GM12878 (cell line): ENCODE data around the gene ADAMTS17. TPM values are rescaled to one million over a fixed set of nuclear protein-coding genes. Genes with fewer than 3 reads are reported as not detected.

Source experiments
- FOS ChIP-seq: IDR thresholded peaks from 3 replicates; pipeline ENCODE4 v1.6.1; 2011; ENCODE audit warnings: borderline replicate concordance; ENCODE audit not compliant: insufficient read length; ENCODE audit errors: extremely low read depth
- RB1 ChIP-seq: fragments of 450-650 bp; formaldehyde crosslinking; IDR thresholded peaks from 2 replicates; pipeline ENCODE4 v1.6.1; 2017; ENCODE audit warnings: mild to moderate bottlenecking, borderline replicate concordance
- SREBF2 ChIP-seq: IDR thresholded peaks from 2 replicates; pipeline ENCODE4 v1.6.1; 2012; ENCODE audit warnings: mild to moderate bottlenecking, low read length
- TARDBP ChIP-seq: IDR thresholded peaks from 2 replicates; pipeline ENCODE4 v1.6.1; 2016; ENCODE audit warnings: borderline replicate concordance
- TCF7 ChIP-seq: IDR thresholded peaks from 2 replicates; pipeline ENCODE4 v1.6.1; 2014; ENCODE audit warnings: antibody characterized with exemption, borderline replicate concordance
- YBX1 ChIP-seq: fragments of 450-650 bp; IDR thresholded peaks from 2 replicates; pipeline ENCODE4 v1.6.1; 2016; ENCODE audit warnings: antibody characterized with exemption
- polyA plus RNA-seq, 11 experiments: library from polyadenylated mRNA; depleted of rRNA in 4 of 11; unstranded in 6 of 11; stranded (reverse) in 5 of 11; fragments of >200 nt; fragmentation: Nextera tagmentation in 4 of 11; fragmentation: Illumina TruSeq in 1 of 11; extraction: Ambion mirVana in 4 of 11; extraction: Trizol in 1 of 11; gene quantifications; 1 replicate in 1 of 11; 2 replicates in 10 of 11; pipeline versions ENCODE4 v1.2.1 to v1.2.3, GENCODE V29; 2011 to 2016; ENCODE audit warnings: inconsistent platforms in 2 of 11, missing spikeins in 2 of 11, low read depth in 1 of 11
- total RNA-seq, 4 experiments: library from RNA; depleted of rRNA in 3 of 4; stranded (reverse); fragments of >200 nt in 3 of 4; fragmentation: Illumina TruSeq in 1 of 4; extraction: Trizol in 1 of 4; gene quantifications; 2 replicates each; pipeline versions ENCODE4 v1.2.1 to v1.2.3, GENCODE V29; 2013 to 2021
- TF ChIP-seq, protein P1 (sequence below): fragments of 450-650 bp; formaldehyde crosslinking; IDR thresholded peaks from 2 replicates; pipeline ENCODE4 v1.5.0; 2022; ENCODE audit warnings: mild to moderate bottlenecking, missing genetic modification characterization
- TF ChIP-seq, protein P2 (sequence below): IDR thresholded peaks from 2 replicates; pipeline ENCODE4 v1.6.1; 2012; ENCODE audit warnings: low read depth, low read length, improper control_type of control experiment
- TF ChIP-seq, protein P3 (sequence below): fragments of 450-650 bp; IDR thresholded peaks from 2 replicates; pipeline ENCODE4 v1.6.1; 2016; ENCODE audit warnings: mild to moderate bottlenecking

The ADAMTS17 gene
- total and polyA plus RNA-seq, 10 of the 15 experiments (the other 5 are each of a cell fraction or from before 2014, with no cell fraction given): 0.04 to 0.50 (median 0.10) TPM; not detected in 4

DNA sequence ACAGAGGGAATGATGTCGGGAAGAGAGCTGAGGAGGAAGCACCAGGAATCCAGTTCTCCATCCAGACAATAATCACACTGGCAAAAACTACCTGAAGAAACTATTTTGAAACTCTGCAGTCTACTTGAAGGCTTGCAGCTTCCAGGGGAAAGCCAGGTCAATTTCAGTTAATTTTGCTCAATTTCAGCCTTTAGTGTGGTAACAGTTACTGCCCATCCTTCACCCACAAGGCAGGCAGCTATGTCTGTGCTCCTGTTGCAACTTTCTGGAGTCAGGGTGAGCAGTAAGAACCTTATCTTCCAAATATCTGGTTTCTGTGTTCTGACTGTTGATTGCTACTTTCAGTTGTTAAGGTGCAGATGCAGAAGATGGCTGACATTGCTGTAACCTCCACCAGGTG is 221.7 kb downstream of the ADAMTS17 start (continued):
- no peak for TF ChIP-seq RB1
- no peak for TF ChIP-seq TARDBP
- no peak for TF ChIP-seq SREBF2
- no peak for TF ChIP-seq YBX1
- TF ChIP-seq FOS: no peak
- TF ChIP-seq, protein P1, sequence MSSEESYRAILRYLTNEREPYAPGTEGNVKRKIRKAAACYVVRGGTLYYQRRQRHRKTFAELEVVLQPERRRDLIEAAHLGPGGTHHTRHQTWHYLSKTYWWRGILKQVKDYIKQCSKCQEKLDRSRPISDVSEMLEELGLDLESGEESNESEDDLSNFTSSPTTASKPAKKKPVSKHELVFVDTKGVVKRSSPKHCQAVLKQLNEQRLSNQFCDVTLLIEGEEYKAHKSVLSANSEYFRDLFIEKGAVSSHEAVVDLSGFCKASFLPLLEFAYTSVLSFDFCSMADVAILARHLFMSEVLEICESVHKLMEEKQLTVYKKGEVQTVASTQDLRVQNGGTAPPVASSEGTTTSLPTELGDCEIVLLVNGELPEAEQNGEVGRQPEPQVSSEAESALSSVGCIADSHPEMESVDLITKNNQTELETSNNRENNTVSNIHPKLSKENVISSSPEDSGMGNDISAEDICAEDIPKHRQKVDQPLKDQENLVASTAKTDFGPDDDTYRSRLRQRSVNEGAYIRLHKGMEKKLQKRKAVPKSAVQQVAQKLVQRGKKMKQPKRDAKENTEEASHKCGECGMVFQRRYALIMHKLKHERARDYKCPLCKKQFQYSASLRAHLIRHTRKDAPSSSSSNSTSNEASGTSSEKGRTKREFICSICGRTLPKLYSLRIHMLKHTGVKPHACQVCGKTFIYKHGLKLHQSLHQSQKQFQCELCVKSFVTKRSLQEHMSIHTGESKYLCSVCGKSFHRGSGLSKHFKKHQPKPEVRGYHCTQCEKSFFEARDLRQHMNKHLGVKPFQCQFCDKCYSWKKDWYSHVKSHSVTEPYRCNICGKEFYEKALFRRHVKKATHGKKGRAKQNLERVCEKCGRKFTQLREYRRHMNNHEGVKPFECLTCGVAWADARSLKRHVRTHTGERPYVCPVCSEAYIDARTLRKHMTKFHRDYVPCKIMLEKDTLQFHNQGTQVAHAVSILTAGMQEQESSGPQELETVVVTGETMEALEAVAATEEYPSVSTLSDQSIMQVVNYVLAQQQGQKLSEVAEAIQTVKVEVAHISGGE (CRISPR knock-in tag): no peak
- TF ChIP-seq, protein P2, sequence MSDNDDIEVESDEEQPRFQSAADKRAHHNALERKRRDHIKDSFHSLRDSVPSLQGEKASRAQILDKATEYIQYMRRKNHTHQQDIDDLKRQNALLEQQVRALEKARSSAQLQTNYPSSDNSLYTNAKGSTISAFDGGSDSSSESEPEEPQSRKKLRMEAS: no peak
- TF ChIP-seq TCF7: no peak
- TF ChIP-seq, protein P3, sequence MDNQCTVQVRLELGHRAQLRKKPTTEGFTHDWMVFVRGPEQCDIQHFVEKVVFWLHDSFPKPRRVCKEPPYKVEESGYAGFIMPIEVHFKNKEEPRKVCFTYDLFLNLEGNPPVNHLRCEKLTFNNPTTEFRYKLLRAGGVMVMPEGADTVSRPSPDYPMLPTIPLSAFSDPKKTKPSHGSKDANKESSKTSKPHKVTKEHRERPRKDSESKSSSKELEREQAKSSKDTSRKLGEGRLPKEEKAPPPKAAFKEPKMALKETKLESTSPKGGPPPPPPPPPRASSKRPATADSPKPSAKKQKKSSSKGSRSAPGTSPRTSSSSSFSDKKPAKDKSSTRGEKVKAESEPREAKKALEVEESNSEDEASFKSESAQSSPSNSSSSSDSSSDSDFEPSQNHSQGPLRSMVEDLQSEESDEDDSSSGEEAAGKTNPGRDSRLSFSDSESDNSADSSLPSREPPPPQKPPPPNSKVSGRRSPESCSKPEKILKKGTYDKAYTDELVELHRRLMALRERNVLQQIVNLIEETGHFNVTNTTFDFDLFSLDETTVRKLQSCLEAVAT: no peak
